Ascending aorta (tissue), 2 donors: ENCODE data around the gene MMUT. TPM values are rescaled to one million over a fixed set of nuclear protein-coding genes. Genes with fewer than 3 reads are reported as not detected.
A peak's percentile ranks its signal among the peaks of the same experiment; 100 is the strongest.

Experiments
- DNase-seq, 2 donors: peaks; one replicate each; pipeline ENCODE4 v3.0.0-alpha.2; 2019; ENCODE audit warnings: low spot score in 2 of 2
- H3K27ac ChIP-seq, 2 donors: fragments of 200-600 bp; sonication (generic); one replicate each; pipeline ENCODE4 v1.5.1; 2016 to 2017; ENCODE audit warnings: mild to moderate bottlenecking in 1 of 2
- H3K27me3 ChIP-seq: fragments of 200-600 bp; sonication (generic); one replicate; pipeline ENCODE4 v1.5.1; 2017
- H3K36me3 ChIP-seq, 2 donors: fragments of 200-600 bp; sonication (generic); one replicate each; pipeline ENCODE4 v1.5.1; 2016
- H3K4me1 ChIP-seq, 2 donors: fragments of 200-600 bp; sonication (generic); one replicate each; pipeline ENCODE4 v1.5.1; 2016 to 2017; ENCODE audit warnings: mild to moderate bottlenecking in 1 of 2
- H3K4me3 ChIP-seq, 2 donors: fragments of 200-600 bp; sonication (generic); one replicate each; pipeline ENCODE4 v1.5.1; 2016 to 2017; ENCODE audit warnings: mild to moderate bottlenecking in 1 of 2
- H3K9me3 ChIP-seq, 2 donors: fragments of 200-600 bp; sonication (generic); one replicate each; pipeline ENCODE4 v1.5.1; 2016
- CTCF ChIP-seq, 3 experiments: fragments of 200-600 bp in 2 of 3; fragments of 450-650 bp in 1 of 3; sonication (generic) in 2 of 3; IDR thresholded peaks; one replicate each; pipeline ENCODE4 v1.5.1; 2016 to 2019; ENCODE audit warnings: antibody characterized with exemption in 3 of 3, mild to moderate bottlenecking in 1 of 3, moderate library complexity in 1 of 3
- intact Hi-C: fragments of 100-400 bp; cut with DNase I; formaldehyde crosslinking; loops from one replicate; pipeline ENCODE4 v1.15.1; 2023
- total RNA-seq: library from RNA; depleted of rRNA; stranded (reverse); fragments of >200 nt; gene quantifications from one replicate; pipeline ENCODE4 v1.1.0, GENCODE V29; 2016

Gene MMUT
- total RNA-seq, 1 donor from 2014 or later: 8.7 TPM

- Histone ChIP-seq H3K36me3 (peaks cover under 1 to 17% of the 10 kb centered on the region in 2 donors), H3K9me3 (no peaks in the 10 kb centered on the region), H3K27me3 (no peaks in the 10 kb centered on the region), H3K27ac (no peak overlapping the region), H3K4me1 (peaks cover 0 to 5% of the 10 kb centered on the region in 2 donors), H3K4me3 (no peak overlapping the region)
- no peak for TF ChIP-seq CTCF (IDR thresholded peaks at IDR 0.05)
- intact Hi-C loops: no loop called here
- DNase-seq: no peak
Observed at GRCh38 chr6:49468042-49468441, 5.0 kb upstream of the MMUT start.

- H3K9me3 ChIP-seq: no peaks in the 10 kb centered on the region
- no peaks in the 10 kb centered on the region for H3K27me3 ChIP-seq
- H3K4me1 ChIP-seq: peaks cover 0 to 24% of the 10 kb centered on the region in 2 donors
- TF ChIP-seq CTCF (IDR thresholded peaks at IDR 0.05): no peak
- intact Hi-C loops: no loop called here
- H3K27ac ChIP-seq: no peak overlapping the region
- no peak overlapping the region for H3K4me3 ChIP-seq
- DNase-seq: no peak
- no peaks in the 10 kb centered on the region for H3K36me3 ChIP-seq
Observed at GRCh38 chr6:49464691-49465090, 1.6 kb upstream of the MMUT start.

GRCh38 chr6:49463612-49463967 is 537 bp upstream of the MMUT start:
- Histone ChIP-seq H3K4me1 (peaks cover 0 to 24% of the 10 kb centered on the region in 2 donors), H3K9me3 (no peaks in the 10 kb centered on the region), H3K27me3 (no peaks in the 10 kb centered on the region), H3K36me3 (no peaks in the 10 kb centered on the region), H3K4me3 (peak overlapping the region; percentile 79 to 87), H3K27ac (peak overlapping the region; percentile 88 to 93)
- DNase-seq: no peak
- intact Hi-C loops: loop anchor here (2.0 kb wide), 1 partner anchor 1987 kb away; the partner anchor contains the start of gene CD2AP
- TF ChIP-seq CTCF (IDR thresholded peaks at IDR 0.05): no peak

GRCh38 chr6:49462599-49462926 is 490 bp downstream of the MMUT start:
- Histone ChIP-seq H3K27ac (peak overlapping the region; percentile 88 to 93), H3K27me3 (no peaks in the 10 kb centered on the region), H3K4me1 (peaks cover 0 to 24% of the 10 kb centered on the region in 2 donors), H3K36me3 (peaks cover 0 to 2% of the 10 kb centered on the region in 2 donors), H3K4me3 (peak overlapping the region; percentile 79 to 87), H3K9me3 (no peaks in the 10 kb centered on the region)
- intact Hi-C loops: loop anchor here (2.0 kb wide), 1 partner anchor 1986 kb away; the partner anchor contains the start of gene CD2AP
- TF ChIP-seq CTCF (IDR thresholded peaks at IDR 0.05): no peak
- no peak for DNase-seq

GRCh38 chr6:49462071-49462470 is 982 bp downstream of the MMUT start:
- H3K4me1 ChIP-seq: peaks cover 0 to 24% of the 10 kb centered on the region in 2 donors
- no peak for DNase-seq
- no peaks in the 10 kb centered on the region for H3K27me3 ChIP-seq
- H3K4me3 ChIP-seq: peak overlapping the region; percentile 79 to 87
- intact Hi-C loops: loop anchor here (2.0 kb wide), 1 partner anchor 1985 kb away; the partner anchor contains the start of gene CD2AP
- H3K36me3 ChIP-seq: peaks cover 0 to 7% of the 10 kb centered on the region in 2 donors
- no peak for TF ChIP-seq CTCF (IDR thresholded peaks at IDR 0.05)
- H3K27ac ChIP-seq: peak overlapping the region; percentile 88 to 93
- no peaks in the 10 kb centered on the region for H3K9me3 ChIP-seq

DNA sequence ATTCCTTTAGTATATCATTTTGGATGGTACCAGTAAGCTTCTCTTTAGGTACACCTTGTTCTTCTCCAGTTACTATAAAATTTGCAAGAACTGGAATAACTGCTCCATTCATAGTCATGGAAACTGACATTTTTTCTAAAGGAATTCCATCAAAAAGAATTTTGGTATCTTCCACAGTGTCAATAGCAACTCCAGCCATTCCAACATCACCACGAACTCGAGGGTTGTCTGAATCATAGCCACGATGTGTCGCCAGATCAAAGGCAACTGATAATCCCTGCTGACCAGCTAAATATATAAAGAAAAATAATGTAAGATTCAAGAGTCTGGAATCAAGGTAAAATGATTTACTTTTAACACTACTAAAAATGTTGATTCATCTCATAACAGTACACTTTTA is 5.3 kb downstream of the MMUT start:
- Histone ChIP-seq H3K27ac (no peak overlapping the region), H3K36me3 (peaks cover 15 to 44% of the 10 kb centered on the region in 2 donors), H3K9me3 (no peaks in the 10 kb centered on the region), H3K4me3 (no peak overlapping the region), H3K4me1 (peaks cover 0 to 19% of the 10 kb centered on the region in 2 donors), H3K27me3 (no peaks in the 10 kb centered on the region)
- intact Hi-C loops: no loop called here
- no peak for TF ChIP-seq CTCF (IDR thresholded peaks at IDR 0.05)
- no peak for DNase-seq
